Neural progenitor cell (in vitro differentiated cells): ENCODE results near the gene TMEM273.

Source experiments
- EZH2 ChIP-seq: fragments of 200-600 bp; sonication (generic); IDR thresholded peaks from 2 replicates; pipeline ENCODE4 v1.6.1; 2017; ENCODE audit warnings: antibody characterized with exemption, mild to moderate bottlenecking, moderate library complexity
- EZH2phosphoT487 ChIP-seq: fragments of 200-600 bp; sonication (generic); IDR thresholded peaks from 2 replicates; pipeline ENCODE4 v1.6.1; 2017; ENCODE audit warnings: antibody characterized with exemption
- TF ChIP-seq, protein P1 (sequence below): fragments of 200-600 bp; sonication (generic); IDR thresholded peaks from 2 replicates; pipeline ENCODE4 v1.5.1; 2017; ENCODE audit warnings: antibody characterized with exemption, mild to moderate bottlenecking

DNA sequence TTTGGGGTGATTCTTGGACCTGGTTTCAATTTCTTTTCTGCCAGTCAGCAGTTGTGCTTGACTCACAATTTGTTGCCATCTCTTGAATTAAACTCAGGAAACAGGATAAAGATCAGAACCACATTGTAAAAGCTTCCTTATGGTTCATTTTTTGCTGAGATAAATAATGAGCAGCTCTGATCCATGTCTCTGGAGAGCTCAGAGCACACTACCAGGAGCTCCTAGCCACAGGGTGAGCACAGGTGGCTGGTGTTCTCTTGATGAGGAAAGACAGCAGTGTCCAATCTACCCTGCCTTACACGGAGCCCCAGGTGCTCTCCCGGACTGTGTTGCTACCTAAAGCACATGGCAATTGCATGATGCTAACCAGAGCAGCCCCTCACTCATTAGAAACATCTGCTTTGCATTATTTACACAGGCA, 37.2 kb downstream of the TMEM273 start:
- TF ChIP-seq, protein P1, sequence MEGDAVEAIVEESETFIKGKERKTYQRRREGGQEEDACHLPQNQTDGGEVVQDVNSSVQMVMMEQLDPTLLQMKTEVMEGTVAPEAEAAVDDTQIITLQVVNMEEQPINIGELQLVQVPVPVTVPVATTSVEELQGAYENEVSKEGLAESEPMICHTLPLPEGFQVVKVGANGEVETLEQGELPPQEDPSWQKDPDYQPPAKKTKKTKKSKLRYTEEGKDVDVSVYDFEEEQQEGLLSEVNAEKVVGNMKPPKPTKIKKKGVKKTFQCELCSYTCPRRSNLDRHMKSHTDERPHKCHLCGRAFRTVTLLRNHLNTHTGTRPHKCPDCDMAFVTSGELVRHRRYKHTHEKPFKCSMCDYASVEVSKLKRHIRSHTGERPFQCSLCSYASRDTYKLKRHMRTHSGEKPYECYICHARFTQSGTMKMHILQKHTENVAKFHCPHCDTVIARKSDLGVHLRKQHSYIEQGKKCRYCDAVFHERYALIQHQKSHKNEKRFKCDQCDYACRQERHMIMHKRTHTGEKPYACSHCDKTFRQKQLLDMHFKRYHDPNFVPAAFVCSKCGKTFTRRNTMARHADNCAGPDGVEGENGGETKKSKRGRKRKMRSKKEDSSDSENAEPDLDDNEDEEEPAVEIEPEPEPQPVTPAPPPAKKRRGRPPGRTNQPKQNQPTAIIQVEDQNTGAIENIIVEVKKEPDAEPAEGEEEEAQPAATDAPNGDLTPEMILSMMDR = no peak
- no peak for TF ChIP-seq EZH2
- no peak for TF ChIP-seq EZH2phosphoT487
